Thyroid gland (tissue), 4 donors: ENCODE results near the gene SNX13.

ENCODE experiments used
- POLR2A ChIP-seq, 2 donors: fragments of 450-650 bp; IDR thresholded peaks; one replicate each; pipeline ENCODE4 v1.6.1; 2017; ENCODE audit warnings: antibody characterized with exemption in 2 of 2, mild to moderate bottlenecking in 2 of 2, moderate library complexity in 1 of 2
- TF ChIP-seq, protein P1 (sequence below), 6 experiments: fragments of 200-600 bp in 3 of 6; fragments of 450-650 bp in 3 of 6; sonication (generic) in 3 of 6; IDR thresholded peaks; one replicate each; pipeline ENCODE4 v1.5.1; 2016 to 2019; ENCODE audit warnings: antibody characterized with exemption in 6 of 6, mild to moderate bottlenecking in 2 of 6, inconsistent platforms in 1 of 6, moderate library complexity in 1 of 6

DNA sequence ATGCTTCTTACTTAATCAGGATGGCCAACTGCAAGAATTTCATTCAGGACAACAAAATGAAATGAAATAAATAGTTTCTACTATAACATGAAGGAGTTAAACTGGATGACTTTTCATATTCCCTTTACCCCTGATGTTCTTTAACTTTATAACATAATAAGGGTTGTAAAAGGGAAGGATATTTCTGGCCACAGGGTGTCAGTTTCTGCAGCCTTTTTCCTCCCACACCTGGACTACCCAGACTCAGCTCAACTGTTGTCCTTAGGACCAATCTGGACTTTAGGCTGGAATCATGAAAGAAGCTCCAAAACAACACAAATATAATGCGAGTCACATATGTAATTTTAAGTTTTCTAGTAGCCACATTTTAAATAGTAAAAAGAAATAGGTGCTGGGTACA, 44.0 kb upstream of the SNX13 start:
- TF ChIP-seq POLR2A (IDR thresholded peaks at IDR 0.05): no peak
- TF ChIP-seq, protein P1, sequence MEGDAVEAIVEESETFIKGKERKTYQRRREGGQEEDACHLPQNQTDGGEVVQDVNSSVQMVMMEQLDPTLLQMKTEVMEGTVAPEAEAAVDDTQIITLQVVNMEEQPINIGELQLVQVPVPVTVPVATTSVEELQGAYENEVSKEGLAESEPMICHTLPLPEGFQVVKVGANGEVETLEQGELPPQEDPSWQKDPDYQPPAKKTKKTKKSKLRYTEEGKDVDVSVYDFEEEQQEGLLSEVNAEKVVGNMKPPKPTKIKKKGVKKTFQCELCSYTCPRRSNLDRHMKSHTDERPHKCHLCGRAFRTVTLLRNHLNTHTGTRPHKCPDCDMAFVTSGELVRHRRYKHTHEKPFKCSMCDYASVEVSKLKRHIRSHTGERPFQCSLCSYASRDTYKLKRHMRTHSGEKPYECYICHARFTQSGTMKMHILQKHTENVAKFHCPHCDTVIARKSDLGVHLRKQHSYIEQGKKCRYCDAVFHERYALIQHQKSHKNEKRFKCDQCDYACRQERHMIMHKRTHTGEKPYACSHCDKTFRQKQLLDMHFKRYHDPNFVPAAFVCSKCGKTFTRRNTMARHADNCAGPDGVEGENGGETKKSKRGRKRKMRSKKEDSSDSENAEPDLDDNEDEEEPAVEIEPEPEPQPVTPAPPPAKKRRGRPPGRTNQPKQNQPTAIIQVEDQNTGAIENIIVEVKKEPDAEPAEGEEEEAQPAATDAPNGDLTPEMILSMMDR (IDR thresholded peaks at IDR 0.05): no peak
